Keratinocyte (primary cell): ENCODE measurements around the gene GPR37L1. TPM values are rescaled to one million over a fixed set of nuclear protein-coding genes. Genes with fewer than 3 reads are reported as not detected.

Experiments
- DNase-seq: peaks from one replicate; pipeline ENCODE4 v3.0.0-alpha.2; 2011; ENCODE audit warnings: low read depth, missing footprints, low spot score
- FAIRE-seq: peaks from 2 replicates; lab custom pipeline; 2011; peaks lifted over from hg19 to GRCh38; lab: Jason Lieb, UNC
- H2AFZ ChIP-seq: 2 replicates; pipeline ENCODE4 v1.6.0; 2012; ENCODE audit warnings: low read length, control low read depth, inconsistent platforms; ENCODE audit not compliant: control insufficient read depth
- H3K27ac ChIP-seq: 2 replicates; pipeline ENCODE4 v1.5.1; 2011; ENCODE audit warnings: low read length; ENCODE audit not compliant: control insufficient read depth, insufficient read depth
- H3K27me3 ChIP-seq: 3 replicates; pipeline ENCODE4 v1.6.0; 2011; ENCODE audit warnings: low read length; ENCODE audit not compliant: control insufficient read depth, insufficient read depth; ENCODE audit errors: extremely low read depth
- H3K36me3 ChIP-seq, 2 experiments: 2 replicates in 1 of 2; 3 replicates in 1 of 2; pipeline ENCODE4 v1.5.1; 2011; ENCODE audit warnings: low read length in 2 of 2, mild to moderate bottlenecking in 1 of 2; ENCODE audit not compliant: control insufficient read depth in 2 of 2, insufficient read depth in 2 of 2; ENCODE audit errors: extremely low read depth in 1 of 2
- H3K4me1 ChIP-seq: 3 replicates; pipeline ENCODE4 v1.5.1; 2011; ENCODE audit warnings: low read length; ENCODE audit not compliant: control insufficient read depth, insufficient read depth; ENCODE audit errors: extremely low read depth
- H3K4me2 ChIP-seq: 3 replicates; pipeline ENCODE4 v1.6.0; 2011; ENCODE audit warnings: low read depth, low read length; ENCODE audit not compliant: control insufficient read depth, insufficient read depth; ENCODE audit errors: extremely low read depth
- H3K4me3 ChIP-seq, 3 experiments: fragments of 200-600 bp in 1 of 3; sonication (generic) in 1 of 3; 2 replicates in 2 of 3; 3 replicates in 1 of 3; pipeline ENCODE4 v1.5.1; 2011 to 2016; ENCODE audit warnings: low read length in 3 of 3, mild to moderate bottlenecking in 3 of 3, control low read depth in 2 of 3, inconsistent platforms in 1 of 3, low read depth in 1 of 3, mixed read lengths in 1 of 3, mixed run types in 1 of 3, moderate library complexity in 1 of 3; ENCODE audit not compliant: control insufficient read depth in 2 of 3, insufficient read depth in 2 of 3; ENCODE audit errors: extremely low read depth in 1 of 3
- H3K79me2 ChIP-seq: 2 replicates; pipeline ENCODE4 v1.6.0; 2012; ENCODE audit warnings: low read length; ENCODE audit not compliant: control insufficient read depth, insufficient read depth
- H3K9ac ChIP-seq: 3 replicates; pipeline ENCODE4 v1.6.0; 2011; ENCODE audit warnings: low read length; ENCODE audit not compliant: control insufficient read depth, insufficient read depth; ENCODE audit errors: extremely low read depth
- H3K9me1 ChIP-seq: 3 replicates; pipeline ENCODE4 v1.6.0; 2011; ENCODE audit warnings: low read length; ENCODE audit not compliant: control insufficient read depth, insufficient read depth; ENCODE audit errors: extremely low read depth
- H3K9me3 ChIP-seq: 2 replicates; pipeline ENCODE4 v1.5.1; 2012; ENCODE audit warnings: low read depth, low read length; ENCODE audit not compliant: control insufficient read depth
- H4K20me1 ChIP-seq: 3 replicates; pipeline ENCODE4 v1.6.0; 2011; ENCODE audit warnings: low read length; ENCODE audit not compliant: control insufficient read depth, insufficient read depth; ENCODE audit errors: extremely low read depth
- CTCF ChIP-seq, 3 experiments: IDR thresholded peaks in 1 of 3; conservative IDR thresholded peaks in 1 of 3; optimal IDR thresholded peaks in 1 of 3; 2 replicates in 2 of 3; 3 replicates in 1 of 3; pipeline versions ENCODE3 to v1.5.1; 2011; ENCODE audit warnings: low read length in 3 of 3, mild to moderate bottlenecking in 3 of 3, moderate library complexity in 2 of 3, control low read depth in 1 of 3, inconsistent platforms in 1 of 3; ENCODE audit not compliant: insufficient read depth in 2 of 3; ENCODE audit errors: extremely low read depth in 1 of 3
- EZH2 ChIP-seq: IDR thresholded peaks from one replicate; pipeline ENCODE4 v1.6.1; 2012; ENCODE audit warnings: inconsistent platforms, mild to moderate bottlenecking, low read length, moderate library complexity
- dilution Hi-C: fragments of 300-500 bp; cut with MboI; formaldehyde crosslinking; loops from one replicate; pipeline ENCODE4 v1.7.0; 2020; ENCODE audit warnings: low sequenced_read_pairs; ENCODE audit not compliant: extremely low pct_ligation_motif_present
- polyA plus RNA-seq, 5 experiments: library from polyadenylated mRNA; depleted of rRNA in 3 of 5; stranded (reverse) in 3 of 5; stranded (forward) in 1 of 5; unstranded in 1 of 5; fragments of >200 nt; gene quantifications; 1 replicate in 1 of 5; 2 replicates in 3 of 5; 3 replicates in 1 of 5; pipeline versions ENCODE4 v1.2.1 to v1.2.3, GENCODE V29; 2011 to 2012; ENCODE audit warnings: missing spikeins in 2 of 5, low read depth in 1 of 5, low replicate concordance in 1 of 5

Gene GPR37L1
- polyA plus RNA-seq, 1 donor (not counting 4 experiments of a cell fraction or from before 2014, with no cell fraction given), result not detected

GRCh38 chr1:202156590-202156989, 33.9 kb downstream of the GPR37L1 start:
- H4K20me1 ChIP-seq, result no peaks in the 10 kb centered on the region
- FAIRE-seq (no peak), DNase-seq (no peak)
- no peak overlapping the region for H3K4me3 ChIP-seq
- no peaks in the 10 kb centered on the region for H3K9me3 ChIP-seq
- H3K79me2 ChIP-seq, result no peaks in the 10 kb centered on the region
- no peak for TF ChIP-seq EZH2
- TF ChIP-seq CTCF (optimal IDR thresholded peaks at IDR 0.05 in 1 of 3, IDR thresholded peaks at IDR 0.05 in 1 of 3, conservative IDR thresholded peaks at IDR 0.05 in 1 of 3; ENCODE audit: extremely low read depth in 1 of 3, insufficient read depth in 2 of 3, low read length in 3 of 3), result no peak
- no peaks in the 10 kb centered on the region for H3K4me1 ChIP-seq
- H2AFZ ChIP-seq, result no peak overlapping the region
- no peaks in the 10 kb centered on the region for H3K27me3 ChIP-seq
- H3K36me3 ChIP-seq, result no peaks in the 10 kb centered on the region
- dilution Hi-C loops, result no loop called here
- no peak overlapping the region for H3K27ac ChIP-seq
- H3K4me2 ChIP-seq, result no peak overlapping the region
- H3K9ac ChIP-seq, result no peak overlapping the region
- H3K9me1 ChIP-seq, result no peaks in the 10 kb centered on the region

DNA sequence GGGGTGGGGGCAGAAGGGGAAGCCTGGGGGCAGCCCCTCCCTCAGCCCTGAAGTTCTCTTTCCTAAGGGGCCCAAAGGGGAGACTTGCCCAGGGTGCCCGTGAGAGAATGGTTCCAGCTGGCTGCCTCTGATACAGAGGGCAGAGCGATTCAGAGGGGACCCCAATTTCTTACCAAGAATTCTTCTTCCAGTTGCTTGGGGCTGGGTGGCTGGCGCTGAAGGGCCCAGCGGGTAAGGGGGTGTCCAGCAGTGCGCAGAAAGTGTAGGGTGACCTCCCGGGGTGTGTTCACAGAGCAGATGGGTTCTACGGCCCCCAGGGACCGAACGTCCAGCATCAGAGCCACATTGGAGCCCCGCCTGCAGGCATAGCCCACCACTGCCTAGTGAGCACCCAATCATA, 35.2 kb downstream of the GPR37L1 start:
- TF ChIP-seq CTCF (optimal IDR thresholded peaks at IDR 0.05 in 1 of 3, IDR thresholded peaks at IDR 0.05 in 1 of 3, conservative IDR thresholded peaks at IDR 0.05 in 1 of 3; ENCODE audit: extremely low read depth in 1 of 3, insufficient read depth in 2 of 3, low read length in 3 of 3) (no peak), EZH2 (no peak)
- Histone ChIP-seq H3K4me1 (no peaks in the 10 kb centered on the region), H3K9ac (no peak overlapping the region), H2AFZ (no peak overlapping the region), H3K36me3 (no peaks in the 10 kb centered on the region), H3K9me1 (no peaks in the 10 kb centered on the region), H3K9me3 (no peaks in the 10 kb centered on the region), H3K4me2 (no peak overlapping the region), H3K27me3 (no peaks in the 10 kb centered on the region), H3K4me3 (no peak overlapping the region), H4K20me1 (no peaks in the 10 kb centered on the region), H3K79me2 (no peaks in the 10 kb centered on the region), H3K27ac (no peak overlapping the region)
- dilution Hi-C loops, result no loop called here
- DNase-seq (no peak), FAIRE-seq (no peak)
